Left ventricle myocardium inferior (tissue), 1 donor: ENCODE measurements around the gene INTS15. TPM values are rescaled to one million over a fixed set of nuclear protein-coding genes. Genes with fewer than 3 reads are reported as not detected.

Experiments
- DNase-seq: peaks from one replicate; pipeline ENCODE4 v3.0.0-alpha.2; 2020
- H3K27ac ChIP-seq: fragments of 200-600 bp; replicated peaks from 2 replicates; pipeline ENCODE4 v1.8.0; 2021
- H3K27me3 ChIP-seq: fragments of 200-600 bp; 2 replicates; pipeline ENCODE4 v1.8.0; 2021; ENCODE audit warnings: low read depth
- H3K36me3 ChIP-seq: fragments of 200-600 bp; 2 replicates; pipeline ENCODE4 v1.8.0; 2021
- H3K4me1 ChIP-seq: fragments of 200-600 bp; 2 replicates; pipeline ENCODE4 v1.8.0; 2021
- H3K4me3 ChIP-seq: fragments of 200-600 bp; 2 replicates; pipeline ENCODE4 v1.8.0; 2021; ENCODE audit warnings: mild to moderate bottlenecking, moderate library complexity
- H3K9me3 ChIP-seq: fragments of 200-600 bp; replicated peaks from 2 replicates; pipeline ENCODE4 v1.8.0; 2021
- CTCF ChIP-seq: fragments of 200-600 bp; IDR thresholded peaks from 2 replicates; pipeline ENCODE4 v1.8.0; 2021; ENCODE audit warnings: antibody characterized with exemption, mild to moderate bottlenecking, borderline replicate concordance
- intact Hi-C: fragments of 100-400 bp; cut with micrococcal nuclease; formaldehyde crosslinking; loops from one replicate; pipeline ENCODE4 v1.11.0; 2022
- total RNA-seq: library from RNA; stranded (reverse); fragmentation: NEBNext Ultra II Directional; extraction: Animal tissue kit (Norgen Biotek cat#: 25700); gene quantifications from one replicate; pipeline ENCODE4 v1.2.1, GENCODE V29; 2021
- donor health status: DM: no; HTN: yes; CAD: no; lungs with severe emphysema.

INTS15 gene
- total RNA-seq, 1 donor from 2014 or later = 14.4 TPM

GRCh38 chr7:6559896-6560295, 29.9 kb upstream of the INTS15 start:
- H3K4me1 ChIP-seq = no peaks in the 10 kb centered on the region
- no peak overlapping the region for H3K27ac ChIP-seq
- H3K4me3 ChIP-seq = no peak overlapping the region
- intact Hi-C loops = no loop called here
- H3K36me3 ChIP-seq = no peaks in the 10 kb centered on the region
- no peak for DNase-seq
- TF ChIP-seq CTCF = no peak
- H3K27me3 ChIP-seq = peaks cover 11% of the 10 kb centered on the region
- no peaks in the 10 kb centered on the region for H3K9me3 ChIP-seq

- no peak for DNase-seq
- no peaks in the 10 kb centered on the region for H3K4me1 ChIP-seq
- H3K4me3 ChIP-seq = no peak overlapping the region
- peaks cover 16% of the 10 kb centered on the region for H3K27me3 ChIP-seq
- no peak for TF ChIP-seq CTCF
- no peaks in the 10 kb centered on the region for H3K9me3 ChIP-seq
- intact Hi-C loops = no loop called here
- no peak overlapping the region for H3K27ac ChIP-seq
- no peaks in the 10 kb centered on the region for H3K36me3 ChIP-seq
These were observed 27.7 kb upstream of the INTS15 start for GRCh38 chr7:6562106-6562505.

GRCh38 chr7:6563936-6564770, 25.7 kb upstream of the INTS15 start:
- H3K4me3 ChIP-seq = no peak overlapping the region
- intact Hi-C loops = no loop called here
- peaks cover 17% of the 10 kb centered on the region for H3K27me3 ChIP-seq
- DNase-seq = no peak
- H3K36me3 ChIP-seq = no peaks in the 10 kb centered on the region
- no peak for TF ChIP-seq CTCF
- no peak overlapping the region for H3K27ac ChIP-seq
- H3K4me1 ChIP-seq = no peaks in the 10 kb centered on the region
- no peaks in the 10 kb centered on the region for H3K9me3 ChIP-seq

- no peak for DNase-seq
- H3K9me3 ChIP-seq = no peaks in the 10 kb centered on the region
- H3K27me3 ChIP-seq = peaks cover 19% of the 10 kb centered on the region
- TF ChIP-seq CTCF = no peak
- H3K36me3 ChIP-seq = no peaks in the 10 kb centered on the region
- intact Hi-C loops = no loop called here
- H3K27ac ChIP-seq = no peak overlapping the region
- no peaks in the 10 kb centered on the region for H3K4me1 ChIP-seq
- no peak overlapping the region for H3K4me3 ChIP-seq
These were observed 24.2 kb upstream of the INTS15 start for GRCh38 chr7:6565655-6566054.

- Histone ChIP-seq H3K4me1 (no peaks in the 10 kb centered on the region), H3K27me3 (peaks cover 19% of the 10 kb centered on the region), H3K9me3 (no peaks in the 10 kb centered on the region), H3K36me3 (no peaks in the 10 kb centered on the region), H3K27ac (no peak overlapping the region), H3K4me3 (no peak overlapping the region)
- intact Hi-C loops = no loop called here
- TF ChIP-seq CTCF = no peak
- DNase-seq = no peak
These were observed 21.9 kb upstream of the INTS15 start for GRCh38 chr7:6567886-6568285.
